Spleen (tissue), 7 donors: Measurements from ENCODE around the gene CHST8.

Experiments
- POLR2A ChIP-seq, 3 donors: fragments of 450-650 bp; IDR thresholded peaks; one replicate each; pipeline ENCODE4 v1.5.1; 2017; ENCODE audit warnings: antibody characterized with exemption in 3 of 3, mild to moderate bottlenecking in 1 of 3
- TF ChIP-seq, protein P1 (sequence below), 11 experiments: fragments of 200-600 bp in 7 of 11; fragments of 450-650 bp in 4 of 11; sonication (generic) in 4 of 11; IDR thresholded peaks in 8 of 11; conservative IDR thresholded peaks in 3 of 11; 1 replicate in 7 of 11; 2 replicates in 4 of 11; pipeline versions ENCODE4 v1.4.0 to v1.8.0; 2016 to 2021; ENCODE audit warnings: antibody characterized with exemption in 11 of 11, inconsistent platforms in 4 of 11, mild to moderate bottlenecking in 1 of 11
- donor health status: DM: no; HTN: no; CAD: no; lungs with moderate emphysema.
- donor health status: DM: no; HTN: no; CAD: no.
- donor health status: DM: no; HTN: no; CAD: no.

DNA sequence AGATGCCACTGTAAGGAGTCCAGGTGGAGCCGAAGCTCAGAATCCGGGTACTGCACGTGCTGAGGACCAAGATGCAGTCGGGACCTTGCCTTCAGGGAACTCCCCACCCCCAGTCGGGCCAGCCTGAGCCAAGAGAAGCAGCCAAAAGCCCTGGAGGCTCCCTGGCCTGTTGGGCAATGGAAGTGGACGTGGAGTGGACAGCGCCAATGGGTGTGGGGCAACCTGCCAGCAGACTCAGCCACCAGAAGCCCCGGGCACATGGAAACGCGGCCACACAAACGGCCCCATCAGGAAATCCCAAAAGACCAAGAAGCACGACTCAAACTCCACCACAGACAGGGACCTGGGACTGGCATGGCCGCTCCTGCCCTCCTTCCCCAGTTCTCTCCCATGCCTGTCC is 144.9 kb downstream of the CHST8 start:
- TF ChIP-seq, protein P1, sequence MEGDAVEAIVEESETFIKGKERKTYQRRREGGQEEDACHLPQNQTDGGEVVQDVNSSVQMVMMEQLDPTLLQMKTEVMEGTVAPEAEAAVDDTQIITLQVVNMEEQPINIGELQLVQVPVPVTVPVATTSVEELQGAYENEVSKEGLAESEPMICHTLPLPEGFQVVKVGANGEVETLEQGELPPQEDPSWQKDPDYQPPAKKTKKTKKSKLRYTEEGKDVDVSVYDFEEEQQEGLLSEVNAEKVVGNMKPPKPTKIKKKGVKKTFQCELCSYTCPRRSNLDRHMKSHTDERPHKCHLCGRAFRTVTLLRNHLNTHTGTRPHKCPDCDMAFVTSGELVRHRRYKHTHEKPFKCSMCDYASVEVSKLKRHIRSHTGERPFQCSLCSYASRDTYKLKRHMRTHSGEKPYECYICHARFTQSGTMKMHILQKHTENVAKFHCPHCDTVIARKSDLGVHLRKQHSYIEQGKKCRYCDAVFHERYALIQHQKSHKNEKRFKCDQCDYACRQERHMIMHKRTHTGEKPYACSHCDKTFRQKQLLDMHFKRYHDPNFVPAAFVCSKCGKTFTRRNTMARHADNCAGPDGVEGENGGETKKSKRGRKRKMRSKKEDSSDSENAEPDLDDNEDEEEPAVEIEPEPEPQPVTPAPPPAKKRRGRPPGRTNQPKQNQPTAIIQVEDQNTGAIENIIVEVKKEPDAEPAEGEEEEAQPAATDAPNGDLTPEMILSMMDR (IDR thresholded peaks at IDR 0.05 in 8 of 11, conservative IDR thresholded peaks at IDR 0.05 in 3 of 11) = no peak
- TF ChIP-seq POLR2A (IDR thresholded peaks at IDR 0.05) = no peak
